ENCODE data around the gene CCL17. TPM values are rescaled to one million over a fixed set of nuclear protein-coding genes. Genes with fewer than 3 reads are reported as not detected.
"Not testable (repeated sequence)": the region's sequence is repeated elsewhere in the genome, so short reads cannot be mapped to it uniquely, and the experiment has no call there.

The CCL17 gene
- not detected in 2 replicates for total RNA-seq
- polyA plus RNA-seq (2012): not detected

DNA sequence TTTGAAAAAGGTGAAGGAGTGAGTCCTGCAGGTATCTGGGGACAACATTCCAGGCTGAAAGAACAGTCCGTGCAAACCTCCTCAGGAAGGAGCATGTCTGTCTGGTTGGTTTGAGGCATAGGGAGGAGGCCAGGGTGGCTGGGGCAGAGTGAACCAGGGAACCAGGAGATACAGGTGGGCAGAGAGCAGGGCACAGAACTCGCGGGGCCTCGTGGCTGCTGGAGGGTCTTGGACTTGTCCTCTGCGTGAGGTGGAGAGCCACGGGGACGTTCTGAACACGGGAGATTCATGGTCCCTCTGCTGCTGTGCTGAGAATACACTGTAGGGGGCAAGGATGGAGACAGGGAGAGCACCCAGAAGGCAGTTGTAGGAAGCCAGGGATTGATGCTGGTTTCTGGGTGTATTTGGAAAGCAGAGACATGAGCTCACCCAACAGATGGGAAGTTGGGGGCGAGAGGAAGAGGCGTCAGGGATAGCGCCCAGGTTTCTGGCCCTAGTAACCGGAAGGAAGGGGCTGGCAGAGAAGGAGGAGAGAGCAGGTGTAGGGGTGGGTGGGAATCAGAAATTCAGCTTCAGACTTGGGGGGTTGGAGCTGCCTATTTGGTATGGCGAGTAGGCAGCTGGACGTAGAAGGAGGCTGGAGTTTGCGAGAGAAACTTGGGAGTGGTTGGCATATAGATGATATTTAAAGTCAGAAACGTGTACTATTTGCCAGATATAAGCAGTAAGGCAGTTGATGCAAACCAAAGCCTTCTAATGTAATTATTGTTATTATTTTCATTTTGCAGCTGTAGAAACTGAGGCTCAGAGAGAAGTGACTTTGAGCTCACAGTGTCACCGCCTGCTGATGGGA lies at the start of gene CCL17:
Gene CCL17 (plus strand): TSS at position 803 of the 853 bp plus-strand sequence. CDS start 9,166 bp downstream, outside the sequence.
- no peak for DNase-seq (ENCODE audit: low read depth)

- DNase-seq (ENCODE audit: low read depth): no peak
Measured at GRCh38 chr16:57355898-57356414, 48.6 kb upstream of the CCL17 start.

- DNase-seq (ENCODE audit: low read depth): no peak
Measured at GRCh38 chr16:57356547-57356946, 48.0 kb upstream of the CCL17 start.

DNA sequence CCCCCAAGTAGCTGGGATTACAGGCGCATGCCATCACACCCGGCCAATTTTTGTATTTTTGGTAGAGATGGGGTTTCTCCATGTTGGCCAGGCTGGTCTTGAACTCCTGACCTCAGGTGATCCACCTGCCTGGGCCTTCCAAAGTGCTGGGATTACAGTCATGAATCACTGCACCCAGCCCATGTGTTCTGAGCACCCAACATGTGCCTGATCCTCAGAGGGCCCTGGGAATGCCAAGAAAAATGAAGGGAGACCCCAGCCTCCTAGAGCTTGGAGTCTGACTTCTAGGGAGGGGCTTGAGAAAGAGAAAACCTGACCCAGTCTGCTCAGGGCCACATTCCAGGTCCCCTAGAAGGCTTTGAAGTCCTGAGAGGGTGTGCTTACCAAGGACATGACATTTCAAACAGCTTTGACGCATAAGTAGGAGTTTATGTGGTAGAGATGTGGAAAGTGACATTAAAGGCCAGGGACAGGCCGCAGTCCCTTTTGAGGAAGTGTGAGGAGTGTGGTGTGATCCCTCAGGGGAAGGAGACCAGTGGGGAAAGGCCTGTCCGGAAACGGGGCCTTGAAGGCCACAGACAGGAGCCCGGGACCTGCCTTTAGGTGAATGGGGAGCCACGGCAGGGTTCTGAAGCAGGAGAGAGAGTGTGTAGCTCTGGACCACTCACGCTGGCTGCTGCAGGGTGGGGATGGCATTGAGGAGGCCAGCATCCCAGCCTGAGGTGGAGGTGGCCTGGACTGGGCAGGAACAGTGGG lies 47.1 kb upstream of the CCL17 start:
- no peak for DNase-seq (ENCODE audit: low read depth)

DNA sequence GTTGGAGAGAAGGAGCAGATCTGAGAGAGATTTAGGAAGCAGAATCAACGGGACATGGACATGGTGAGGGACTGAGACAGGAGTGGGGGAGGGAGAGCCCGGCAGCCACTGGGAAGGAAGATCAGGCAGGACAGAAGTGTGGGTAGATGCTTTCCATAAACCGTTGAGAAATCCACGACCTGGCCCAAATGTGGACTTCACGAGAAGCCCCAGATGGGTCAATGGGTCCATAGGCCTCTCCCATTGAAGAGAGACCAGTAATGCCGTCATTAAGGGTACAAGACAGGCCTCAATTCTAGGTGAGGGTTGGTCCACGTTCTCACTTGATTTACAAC lies 46.5 kb upstream of the CCL17 start:
- DNase-seq (ENCODE audit: low read depth): no peak

GRCh38 chr16:57358527-57359095 lies 46.0 kb upstream of the CCL17 start, which contains the start of gene CCL22:
Gene CCL22, plus strand, starts transcription at chr16:57358783. Its CDS starts 34 bp downstream, at chr16:57358817.
- DNase-seq (ENCODE audit: low read depth): no peak

DNA sequence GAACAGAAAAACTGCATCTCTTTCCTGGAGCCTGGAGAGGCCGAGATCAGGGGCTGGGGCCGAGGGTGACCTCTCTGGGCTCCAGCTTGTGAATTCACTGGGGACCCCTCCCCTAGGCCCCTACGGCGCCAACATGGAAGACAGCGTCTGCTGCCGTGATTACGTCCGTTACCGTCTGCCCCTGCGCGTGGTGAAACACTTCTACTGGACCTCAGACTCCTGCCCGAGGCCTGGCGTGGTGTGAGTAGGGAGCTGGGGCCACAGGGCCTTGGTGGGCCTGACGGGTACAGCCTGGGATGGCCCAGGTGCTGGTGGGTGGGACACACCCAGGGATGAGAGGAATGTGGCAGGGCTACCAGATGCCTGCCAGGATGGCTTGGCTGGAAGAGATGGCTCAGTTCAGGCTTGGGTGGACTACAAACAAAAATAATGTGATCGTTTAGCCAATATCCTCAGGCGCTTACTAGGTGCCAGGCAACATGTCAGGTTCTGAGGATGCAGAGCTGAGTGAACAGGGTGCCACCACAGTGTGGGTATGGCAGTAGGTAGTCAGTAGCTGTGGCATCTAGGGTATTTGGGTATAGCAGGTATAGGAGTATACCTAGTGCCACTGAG lies 44.1 kb upstream of the CCL17 start:
- no peak for DNase-seq (ENCODE audit: low read depth)

- DNase-seq (ENCODE audit: low read depth): no peak
Measured at GRCh38 chr16:57361404-57361803, 43.2 kb upstream of the CCL17 start.

- DNase-seq (ENCODE audit: low read depth): no peak
Measured at GRCh38 chr16:57364143-57364542, 40.4 kb upstream of the CCL17 start.

DNA sequence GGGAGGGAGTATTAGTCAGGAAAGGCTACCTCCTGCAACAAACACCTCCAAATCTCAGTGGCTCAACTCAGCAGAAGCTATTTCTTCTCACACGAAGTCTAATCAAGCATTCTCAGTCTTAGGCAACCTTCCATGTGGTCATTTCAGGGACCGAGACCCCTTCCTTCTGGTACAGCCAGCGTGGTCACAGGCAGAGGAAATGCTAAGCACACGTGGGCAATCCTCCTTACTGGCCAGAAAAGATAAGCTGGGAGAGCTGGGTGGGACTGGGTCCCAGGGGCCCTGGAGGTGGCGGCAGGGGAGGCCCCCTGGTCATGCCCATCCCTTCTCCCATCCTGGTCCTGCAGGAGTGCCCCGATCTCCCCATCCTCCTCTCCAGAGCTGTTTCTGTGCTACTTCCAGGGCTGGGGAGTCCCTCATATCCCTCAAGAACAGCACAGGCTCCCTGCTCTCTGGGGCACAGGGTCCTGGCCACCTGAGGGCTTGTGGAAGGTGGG lies 38.0 kb upstream of the CCL17 start:
- DNase-seq (ENCODE audit: low read depth): no peak

GRCh38 chr16:57367116-57367752 lies 37.3 kb upstream of the CCL17 start:
- no peak for DNase-seq (ENCODE audit: low read depth)

- no peak for DNase-seq (ENCODE audit: low read depth)
Measured at GRCh38 chr16:57371494-57372371, 32.8 kb upstream of the CCL17 start.

- DNase-seq (ENCODE audit: low read depth): peak; percentile 22
Measured at GRCh38 chr16:57372372-57373116, 32.0 kb upstream of the CCL17 start, which contains the start of gene CX3CL1. Gene CX3CL1, plus strand, starts transcription at chr16:57372490. Its CDS starts 79 bp downstream, at chr16:57372569.

- DNase-seq (ENCODE audit: low read depth): no peak
Measured at GRCh38 chr16:57373117-57373947, 31.2 kb upstream of the CCL17 start.

GRCh38 chr16:57374067-57374534 lies 30.5 kb upstream of the CCL17 start:
- DNase-seq (ENCODE audit: low read depth): no peak

- DNase-seq (ENCODE audit: low read depth): not testable (repeated sequence)
Measured at GRCh38 chr16:57374925-57375465, 29.6 kb upstream of the CCL17 start.

DNA sequence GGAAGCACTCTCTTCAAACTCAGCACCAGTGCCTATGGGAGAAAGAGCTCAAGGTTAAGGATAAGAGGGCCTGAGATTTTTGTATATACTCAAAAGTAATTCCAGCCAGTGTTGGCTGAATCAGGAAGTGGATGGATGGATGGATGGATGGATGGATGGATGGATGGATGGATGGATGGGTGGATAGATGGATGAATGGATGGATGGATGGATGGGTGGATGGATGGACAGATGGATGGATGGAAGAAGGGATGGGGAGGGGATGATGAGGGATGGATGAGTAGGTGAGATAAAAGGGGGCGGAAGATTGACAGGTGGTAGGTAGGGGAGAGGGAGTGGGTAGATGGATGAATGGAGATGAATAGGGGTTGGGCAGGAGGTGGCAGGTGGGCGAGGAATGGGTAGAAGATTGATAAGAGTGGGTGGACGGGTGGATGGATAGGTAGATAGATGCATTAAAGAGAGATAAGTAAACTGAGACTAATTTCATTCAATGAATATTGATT lies 28.2 kb upstream of the CCL17 start:
- no peak for DNase-seq (ENCODE audit: low read depth)

Data from myocyte (in vitro differentiated cells).